DMS53 (cell line): Measurements from ENCODE around the gene HMOX2.

Experiments
- DNase-seq: peaks from one replicate; lab custom pipeline; 2025; lab: John Stamatoyannopoulos, UW

Gene HMOX2

GRCh38 chr16:4465977-4466779 is 10.0 kb upstream of the HMOX2 start:
- DNase-seq = no peak

- DNase-seq = no peak
These were observed 8.3 kb upstream of the HMOX2 start for GRCh38 chr16:4467916-4468315.

DNA sequence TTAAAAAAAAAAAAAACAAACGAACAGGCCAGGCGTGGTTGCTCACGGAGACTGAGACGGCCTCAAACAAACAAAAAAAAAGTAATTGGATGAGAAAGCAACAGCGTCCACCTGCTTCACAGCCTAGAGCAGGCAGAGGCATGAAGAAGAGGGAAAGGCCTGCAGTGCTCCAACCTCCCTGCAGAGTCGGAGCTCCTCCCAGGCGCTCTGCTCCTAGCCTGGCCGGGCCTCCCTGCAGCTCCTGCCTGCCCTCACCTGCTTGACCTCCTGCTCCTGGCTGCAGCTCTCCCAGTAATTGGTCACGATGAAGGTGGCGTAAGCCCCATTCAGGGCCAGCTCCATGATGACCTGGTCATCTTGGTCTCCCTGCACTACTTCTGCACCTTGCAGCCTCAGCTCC is 7.2 kb upstream of the HMOX2 start:
- DNase-seq = no peak

- no peak for DNase-seq
These were observed 4.3 kb upstream of the HMOX2 start for GRCh38 chr16:4471869-4472268.

- peak; percentile 18 for DNase-seq
These were observed 3.3 kb upstream of the HMOX2 start for GRCh38 chr16:4472880-4473279.

DNA sequence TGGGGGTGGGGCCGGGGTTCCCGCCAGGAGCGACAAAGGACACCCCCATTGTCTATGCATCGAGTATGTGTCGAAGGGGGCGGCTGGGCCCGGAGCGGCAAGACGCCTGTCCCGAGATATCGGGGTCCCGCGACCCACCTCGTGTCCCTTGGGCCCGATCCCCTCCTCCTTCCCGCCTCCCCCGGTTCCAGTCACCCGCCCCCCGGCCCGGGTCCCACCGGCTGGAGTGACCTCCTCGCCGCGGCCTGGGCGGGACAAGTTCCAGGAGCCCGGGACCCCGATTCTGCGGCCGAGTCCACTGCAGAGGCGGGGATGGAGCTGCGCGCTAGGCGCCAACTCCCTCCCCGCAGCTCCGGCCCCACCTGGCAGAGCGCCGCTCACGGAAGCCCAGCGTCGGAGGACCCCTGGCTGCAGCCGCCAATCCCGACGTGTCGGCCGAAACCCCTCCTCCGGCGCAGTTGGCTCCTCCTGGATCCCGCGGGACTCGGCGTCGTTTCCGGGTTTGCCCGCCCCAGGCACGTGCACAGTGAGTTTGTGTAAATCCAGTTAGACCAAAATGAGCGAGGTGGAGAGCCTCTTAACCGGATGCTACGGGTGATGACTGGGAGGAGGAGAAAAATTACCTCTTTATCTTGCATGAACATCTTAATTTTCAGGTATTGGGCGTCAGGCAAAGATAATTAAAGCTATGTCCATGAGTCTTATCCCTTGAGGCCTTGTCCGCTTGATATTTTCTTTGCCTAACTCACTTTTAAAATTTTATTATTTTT is 1.8 kb upstream of the HMOX2 start, which contains the start of gene NMRAL1:
Gene NMRAL1, minus strand, starts transcription at position 434 of the 770 bp plus-strand sequence. CDS start 493 bp downstream, outside the sequence.
- DNase-seq = peak; percentile 98

DNA sequence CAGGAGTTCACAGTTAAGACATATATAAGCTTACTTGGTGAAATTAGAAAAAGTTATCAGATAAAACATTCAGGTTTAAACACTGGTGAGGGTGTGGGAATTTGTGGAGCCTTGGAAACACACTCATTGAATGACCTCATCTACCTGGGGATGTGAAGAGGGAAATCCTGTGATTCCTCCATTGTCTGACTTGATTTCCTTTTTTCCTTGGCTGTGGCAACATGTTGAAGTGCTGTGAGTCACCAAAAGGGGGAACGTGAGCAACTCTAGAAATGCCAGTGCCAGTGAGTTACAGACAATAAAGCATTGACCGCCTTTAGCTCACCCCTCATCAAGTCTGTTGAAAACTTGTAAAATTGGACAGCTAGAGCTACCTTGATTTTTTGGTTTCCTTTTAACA is 1.8 kb downstream of the HMOX2 start:
- DNase-seq = peak; percentile 71

GRCh38 chr16:4481526-4481925 is 5.3 kb downstream of the HMOX2 start:
- peak; percentile 27 for DNase-seq

DNA sequence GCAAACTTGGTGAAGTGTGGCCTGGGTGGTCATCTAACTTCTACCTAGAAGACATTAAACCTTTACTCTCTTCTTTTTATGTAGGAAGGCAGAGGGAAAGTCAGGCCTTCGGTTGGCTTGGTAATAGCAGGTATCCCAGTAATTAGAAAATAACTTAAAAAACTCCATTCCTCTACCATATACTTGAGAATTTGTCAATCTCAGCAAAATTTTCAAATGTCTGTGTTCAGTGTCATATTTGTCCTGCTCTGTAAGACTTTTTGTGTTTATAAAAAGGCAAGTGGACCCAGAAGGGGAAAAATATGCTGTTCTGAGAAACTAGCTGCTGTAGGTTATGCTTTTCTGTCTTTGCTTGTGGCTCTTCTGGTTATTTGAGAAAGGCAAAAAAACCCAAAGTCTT is 5.8 kb downstream of the HMOX2 start:
- no peak for DNase-seq

- no peak for DNase-seq
These were observed 10.1 kb downstream of the HMOX2 start for GRCh38 chr16:4486126-4486893.

GRCh38 chr16:4487955-4488498 is 11.8 kb downstream of the HMOX2 start:
- no peak for DNase-seq

DNA sequence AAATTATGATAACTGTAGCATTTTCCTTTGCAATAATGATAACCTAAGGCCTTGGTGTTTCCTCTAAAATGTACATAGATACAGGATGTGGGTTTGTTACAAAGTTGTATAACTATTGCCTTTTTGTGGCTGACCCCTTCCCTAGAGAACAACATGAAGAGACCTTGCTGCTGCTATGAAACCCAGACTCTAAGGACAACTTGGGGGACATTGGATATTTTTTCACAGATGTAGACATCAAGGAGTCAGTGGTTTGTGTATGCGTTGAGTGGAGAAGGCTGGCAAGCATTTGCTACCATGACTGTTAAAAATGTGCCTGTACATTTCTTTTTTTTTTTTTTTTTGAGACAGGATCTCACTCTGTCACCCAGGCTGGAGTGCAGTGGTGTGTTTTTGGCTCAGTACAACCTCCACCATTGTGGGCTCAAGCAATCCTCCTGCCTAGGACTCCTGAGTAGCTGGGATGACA is 12.3 kb downstream of the HMOX2 start:
- no peak for DNase-seq

DNA sequence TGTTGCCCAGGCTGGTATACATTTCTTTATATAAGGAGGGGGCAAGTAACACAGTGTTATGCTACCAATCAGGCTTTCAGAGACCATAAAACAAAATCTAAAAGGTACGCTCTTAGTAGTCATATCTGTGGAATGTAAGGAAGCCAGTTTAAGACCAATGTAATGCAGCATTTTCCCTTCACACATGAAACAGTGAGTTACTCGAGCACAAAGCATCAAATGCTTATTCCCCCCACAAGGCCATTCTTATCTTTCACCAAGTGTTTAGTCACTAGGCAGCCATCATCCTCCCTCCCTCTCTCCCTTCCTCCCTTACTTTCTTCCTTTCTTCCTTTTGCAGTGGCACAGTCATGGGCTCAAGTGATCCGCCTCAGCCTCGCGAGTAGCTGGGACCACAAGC is 12.8 kb downstream of the HMOX2 start:
- DNase-seq = no peak

DNA sequence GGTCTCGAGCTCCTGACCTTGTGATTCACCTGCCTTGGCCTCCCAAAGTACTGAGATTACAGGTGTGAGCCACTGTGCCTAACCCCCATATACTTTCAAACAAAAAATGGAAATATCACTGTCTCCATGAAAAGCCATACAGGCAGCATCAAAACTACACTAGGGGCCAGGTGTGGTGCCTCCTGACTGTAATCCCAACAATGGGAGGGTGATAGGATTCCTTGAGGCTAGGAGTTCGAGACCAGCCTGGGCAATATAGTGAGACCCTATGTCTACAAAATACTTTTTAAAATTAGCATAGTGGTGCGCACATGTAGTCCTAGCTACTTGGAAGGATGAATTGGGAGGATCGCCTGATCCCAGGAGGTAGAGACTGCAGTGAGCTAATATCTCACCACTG is 15.7 kb downstream of the HMOX2 start:
- no peak for DNase-seq

DNA sequence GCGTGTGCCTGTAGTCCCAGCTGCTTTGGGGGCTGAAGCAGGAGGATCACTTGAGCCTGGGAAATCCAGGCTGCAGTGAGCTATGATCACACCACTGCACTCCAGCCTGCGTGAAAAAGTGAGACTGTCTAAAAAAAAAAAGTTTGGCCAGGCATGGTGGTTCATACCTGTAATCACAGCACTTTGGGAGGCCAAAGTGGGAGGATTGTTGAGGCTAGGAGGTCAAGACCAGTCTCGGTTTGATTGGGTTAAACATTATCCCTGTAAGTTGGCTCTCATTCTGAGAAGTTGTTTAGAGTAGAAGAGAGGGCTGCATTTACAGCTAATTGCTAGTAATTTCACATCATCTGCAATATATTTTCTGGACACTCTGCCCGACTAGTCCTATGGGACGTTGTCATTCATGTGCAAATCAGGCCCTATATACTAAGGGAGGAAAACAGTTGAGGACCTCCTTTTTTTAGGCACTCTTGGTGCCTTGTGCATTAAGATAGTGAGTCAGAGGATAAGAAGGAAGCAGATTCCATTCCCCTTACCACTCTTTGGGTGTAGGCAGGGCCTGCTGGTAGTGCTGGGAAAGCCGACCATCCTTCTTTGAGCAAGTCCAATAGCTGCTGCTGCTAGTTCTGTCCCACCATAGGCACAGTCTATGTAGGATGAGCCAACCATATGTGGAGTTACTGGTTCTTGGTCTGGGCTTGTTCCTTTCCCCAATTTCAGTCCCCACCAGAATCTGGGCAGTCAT is 18.7 kb downstream of the HMOX2 start:
- no peak for DNase-seq

- no peak for DNase-seq
These were observed 19.6 kb downstream of the HMOX2 start for GRCh38 chr16:4495766-4496165.

DNA sequence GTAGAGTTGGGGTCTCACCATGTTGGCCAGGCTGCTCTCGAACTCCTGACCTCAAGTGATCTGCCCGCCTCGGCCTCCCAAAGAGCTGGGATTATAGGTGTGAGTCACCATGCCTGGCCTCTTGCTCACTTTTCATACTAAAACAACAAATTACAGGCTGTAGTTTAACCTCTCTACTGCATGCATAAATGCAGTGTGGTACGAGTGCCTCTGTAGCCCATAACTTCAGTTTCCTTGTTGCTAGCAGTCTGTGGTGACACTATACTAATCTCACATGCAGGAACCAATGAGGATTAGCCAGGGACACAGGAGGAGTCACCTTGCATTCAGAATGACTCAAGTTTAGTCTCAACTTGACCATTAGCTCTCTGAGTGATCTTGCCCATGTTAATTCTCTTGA is 20.1 kb downstream of the HMOX2 start:
- DNase-seq = no peak

DNA sequence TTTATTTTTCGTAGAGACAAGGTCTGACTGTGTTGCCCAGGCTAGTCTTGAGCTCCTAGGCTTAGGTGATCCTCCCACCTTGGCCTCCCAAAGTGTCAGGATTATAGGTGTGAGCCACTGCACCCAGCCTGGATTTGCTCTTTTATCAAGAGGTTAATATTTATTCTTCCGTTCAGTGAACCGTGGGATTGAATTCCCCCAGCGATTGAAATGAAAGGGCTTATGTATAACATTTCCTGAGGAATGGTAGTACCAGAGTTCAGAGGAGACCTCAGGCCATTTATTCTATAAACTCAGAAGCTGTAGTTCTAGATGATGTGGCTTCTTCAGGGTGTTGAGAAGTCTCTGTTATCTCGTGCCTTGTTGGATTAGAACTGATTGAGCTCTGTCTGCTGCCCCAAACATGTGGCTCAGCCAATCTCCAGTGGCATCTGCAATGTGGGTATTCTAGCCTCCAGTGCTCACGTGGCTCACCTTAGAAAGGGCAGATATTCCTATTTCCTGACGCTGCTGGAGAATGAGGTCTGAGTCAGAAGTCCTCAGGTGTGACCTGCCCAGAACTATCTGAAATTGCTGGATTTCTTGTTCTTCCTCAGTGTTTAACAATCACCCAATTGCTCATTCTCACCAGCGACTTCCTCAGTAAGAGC is 22.5 kb downstream of the HMOX2 start:
- DNase-seq = no peak

- DNase-seq = no peak
These were observed 23.0 kb downstream of the HMOX2 start for GRCh38 chr16:4499196-4499555.

DNA sequence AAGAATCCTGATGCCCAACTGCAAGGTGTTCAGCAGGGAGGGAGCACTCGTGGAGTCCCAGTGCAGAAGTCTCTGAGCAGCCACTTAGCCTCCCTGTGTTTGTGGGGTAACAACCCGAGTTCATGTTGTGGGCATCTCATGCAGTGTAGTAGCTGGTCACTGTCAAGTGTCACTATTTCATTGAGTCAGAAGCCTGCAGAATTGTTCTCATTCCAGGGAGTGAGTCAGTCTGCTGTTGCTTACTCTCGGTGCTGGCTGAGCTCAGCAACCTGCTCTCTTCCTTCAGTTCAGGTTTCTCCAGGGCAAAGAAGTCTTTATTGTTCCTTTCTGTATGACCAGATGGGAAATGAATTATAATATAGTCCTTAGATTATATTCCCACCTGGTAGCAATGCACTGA is 24.1 kb downstream of the HMOX2 start:
- no peak for DNase-seq

GRCh38 chr16:4501071-4501478 is 24.9 kb downstream of the HMOX2 start:
- no peak for DNase-seq
